Chondrocyte (in vitro differentiated cells): ENCODE results near the gene KRTAP13-2. TPM values are rescaled to one million over a fixed set of nuclear protein-coding genes. Genes with fewer than 3 reads are reported as not detected.

ENCODE experiments used
- DNase-seq: peaks from one replicate; pipeline ENCODE4 v3.0.0; 2021; ENCODE audit warnings: mixed read lengths, low spot score
- H3K27ac Mint-ChIP-seq: one replicate; pipeline ENCODE4 v1.8.0; 2021; ENCODE audit warnings: mild to moderate bottlenecking, moderate library complexity, mixed read lengths; ENCODE audit not compliant: unreplicated experiment
- H3K27me3 Mint-ChIP-seq: 2 replicates; pipeline ENCODE4 v1.8.0; 2021; ENCODE audit warnings: low read depth, mixed read lengths
- H3K36me3 Mint-ChIP-seq: 2 replicates; pipeline ENCODE4 v1.8.0; 2021; ENCODE audit warnings: low read depth, mixed read lengths
- H3K4me1 Mint-ChIP-seq: 2 replicates; pipeline ENCODE4 v1.8.0; 2021; ENCODE audit warnings: low read depth, mild to moderate bottlenecking, mixed read lengths
- H3K4me3 Mint-ChIP-seq: one replicate; pipeline ENCODE4 v1.8.0; 2021; ENCODE audit warnings: mild to moderate bottlenecking, moderate library complexity, mixed read lengths; ENCODE audit not compliant: unreplicated experiment
- H3K9me3 Mint-ChIP-seq: 2 replicates; pipeline ENCODE4 v1.8.0; 2021; ENCODE audit warnings: low read depth, mixed read lengths
- CTCF ChIP-seq: fragments of 200-600 bp; sonication (generic); IDR thresholded peaks from 2 replicates; pipeline ENCODE4 v1.5.0; 2021; ENCODE audit warnings: antibody characterized with exemption, mild to moderate bottlenecking, moderate library complexity
- total RNA-seq: library from RNA; stranded (reverse); gene quantifications from 3 replicates; pipeline ENCODE4 v1.2.1, GENCODE V29; 2021

Gene KRTAP13-2
- total RNA-seq, 1 donor from 2014 or later = not detected

DNA sequence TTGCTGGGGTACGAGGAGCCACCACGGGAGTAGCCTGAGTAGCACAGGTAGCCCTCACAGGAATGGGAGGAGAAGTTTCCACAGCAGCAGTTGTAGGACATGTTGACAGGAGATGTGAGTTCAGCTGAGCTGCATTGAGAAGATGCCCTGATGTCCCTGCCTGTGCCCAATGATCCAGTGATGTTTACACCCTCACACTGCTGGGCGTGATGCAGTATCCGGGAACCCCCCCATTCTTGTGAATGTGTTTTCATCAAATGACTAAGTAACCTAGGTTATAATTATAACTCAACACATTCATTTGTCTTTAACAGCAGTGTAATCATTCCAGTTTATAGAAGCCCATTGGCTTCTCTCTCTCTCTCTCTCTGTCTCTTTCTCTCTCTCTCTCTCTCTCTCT, 23.6 kb downstream of the KRTAP13-2 start, which contains the start of gene KRTAP23-1:
TSS of gene KRTAP23-1 (minus strand) at position 101 of the 400 bp plus-strand sequence. CDS start at position 101, 0 bp downstream.
- Mint-ChIP-seq H3K9me3 (peaks cover 5% of the 10 kb centered on the region), H3K4me1 (peaks cover 4% of the 10 kb centered on the region), H3K27me3 (no peaks in the 10 kb centered on the region), H3K27ac (peak within 1 kb of the TSS; percentile 45), H3K36me3 (no peaks in the 10 kb centered on the region), H3K4me3 (no peak within 1 kb of the TSS)
- no peak for DNase-seq
- no peak for TF ChIP-seq CTCF

DNA sequence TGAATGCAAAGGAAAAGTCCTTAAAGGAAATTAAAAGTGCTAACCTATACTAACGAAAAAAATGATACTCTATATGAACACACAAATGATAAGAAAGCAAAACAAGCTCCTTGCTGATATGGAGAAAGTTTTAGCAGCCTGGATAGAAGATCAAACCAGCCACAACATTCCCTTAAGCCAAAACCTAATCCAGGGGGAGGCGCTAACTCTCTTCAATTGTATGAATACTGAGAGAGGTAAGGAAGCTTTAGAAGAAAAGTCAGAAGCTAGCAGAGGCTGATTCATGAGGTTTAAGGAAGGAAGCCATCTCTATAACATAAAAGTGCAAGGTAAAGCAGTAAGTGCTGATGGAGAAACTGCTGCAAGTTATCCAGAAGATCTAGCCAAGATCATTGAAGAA, 27.1 kb downstream of the KRTAP13-2 start:
- H3K27me3 Mint-ChIP-seq = no peaks in the 10 kb centered on the region
- no peak for DNase-seq
- no peak for TF ChIP-seq CTCF
- H3K4me3 Mint-ChIP-seq = no peak overlapping the region
- H3K36me3 Mint-ChIP-seq = no peaks in the 10 kb centered on the region
- H3K4me1 Mint-ChIP-seq = peaks cover 4% of the 10 kb centered on the region
- H3K27ac Mint-ChIP-seq = no peak overlapping the region
- H3K9me3 Mint-ChIP-seq = peaks cover 5% of the 10 kb centered on the region

DNA sequence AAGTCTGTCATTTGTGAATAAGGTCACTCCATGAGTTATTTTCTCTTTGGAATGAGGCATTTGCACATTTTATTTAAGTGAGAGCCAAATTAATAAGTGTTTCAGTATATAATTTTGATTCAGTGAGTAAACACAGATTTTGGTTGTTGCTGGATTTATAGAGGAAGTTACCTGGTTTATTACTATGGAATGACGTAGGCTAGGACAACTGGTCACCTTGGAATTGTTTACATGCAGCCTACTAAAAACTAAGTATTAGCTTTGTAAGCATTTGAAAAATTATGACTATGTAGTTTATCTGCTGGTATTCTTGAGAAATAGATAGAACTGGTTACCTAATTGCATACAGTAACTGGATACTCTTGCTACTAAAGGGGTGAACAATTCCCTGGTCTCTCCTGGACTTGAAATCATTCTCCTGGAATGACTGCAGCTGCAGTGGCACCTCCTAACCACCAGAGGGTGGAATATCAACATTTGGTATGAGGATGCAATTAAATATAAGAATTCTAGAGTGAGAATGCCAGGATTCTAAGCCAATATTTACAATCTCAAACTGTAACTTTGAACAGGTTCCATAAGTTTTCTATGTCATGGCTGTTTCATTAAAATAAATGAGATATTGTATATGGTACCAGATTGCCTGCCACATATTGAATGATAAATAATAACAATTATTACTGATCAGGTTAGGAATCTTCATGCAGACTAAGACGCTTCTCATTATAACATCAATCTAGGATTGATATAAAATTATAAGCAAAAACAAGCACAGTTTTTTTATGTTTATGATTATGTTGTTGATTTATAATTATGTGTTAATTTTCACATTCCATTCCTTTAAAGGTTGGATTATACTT, 31.1 kb downstream of the KRTAP13-2 start:
- H3K4me3 Mint-ChIP-seq = no peak overlapping the region
- H3K27ac Mint-ChIP-seq = no peak overlapping the region
- peaks cover 3% of the 10 kb centered on the region for H3K9me3 Mint-ChIP-seq
- no peaks in the 10 kb centered on the region for H3K27me3 Mint-ChIP-seq
- peaks cover 22% of the 10 kb centered on the region for H3K4me1 Mint-ChIP-seq
- no peak for DNase-seq
- H3K36me3 Mint-ChIP-seq = no peaks in the 10 kb centered on the region
- TF ChIP-seq CTCF = peak; percentile 90

DNA sequence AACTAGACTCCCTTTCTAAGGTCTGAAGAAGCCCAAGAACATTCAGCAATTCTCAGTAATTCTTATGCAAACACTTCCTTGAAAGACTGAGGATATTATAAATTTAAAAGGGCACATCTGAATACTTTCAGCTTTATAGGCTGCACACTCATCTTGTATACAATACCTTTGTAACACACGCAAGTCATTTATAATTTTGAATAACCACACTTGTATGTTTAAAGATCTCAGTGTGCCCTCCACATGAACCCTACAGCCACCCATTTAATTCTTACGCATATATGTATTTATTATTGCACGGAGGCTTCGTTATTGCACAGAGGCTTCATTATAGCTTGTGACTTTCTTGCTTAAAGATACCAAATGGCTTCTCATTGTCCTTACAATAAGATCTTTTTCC, 33.4 kb downstream of the KRTAP13-2 start:
- Mint-ChIP-seq H3K4me3 (no peak overlapping the region), H3K9me3 (no peaks in the 10 kb centered on the region), H3K36me3 (no peaks in the 10 kb centered on the region), H3K27ac (no peak overlapping the region), H3K27me3 (no peaks in the 10 kb centered on the region), H3K4me1 (peaks cover 32% of the 10 kb centered on the region)
- no peak for TF ChIP-seq CTCF
- DNase-seq = no peak

DNA sequence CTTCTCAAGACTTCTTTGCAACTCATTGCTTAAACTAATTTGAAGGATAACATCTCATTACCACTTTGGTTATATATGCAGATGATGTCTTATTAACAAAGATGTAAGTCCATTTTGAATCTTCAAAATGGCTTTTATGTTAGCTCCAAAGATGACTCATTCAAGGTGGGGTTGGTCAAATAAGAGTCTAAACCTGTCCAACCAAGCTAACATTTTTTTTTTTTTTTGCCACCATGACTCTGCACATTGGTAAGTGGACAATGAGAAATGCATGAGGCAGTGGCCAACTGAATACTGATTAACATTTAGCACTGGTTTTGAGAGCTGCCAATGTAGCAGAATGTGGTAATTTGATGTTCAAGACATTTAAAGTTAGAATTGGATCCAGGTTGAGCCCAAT, 34.3 kb downstream of the KRTAP13-2 start:
- no peak for DNase-seq
- Mint-ChIP-seq H3K36me3 (no peaks in the 10 kb centered on the region), H3K4me1 (peaks cover 41% of the 10 kb centered on the region), H3K27me3 (no peaks in the 10 kb centered on the region), H3K27ac (no peak overlapping the region), H3K4me3 (no peak overlapping the region), H3K9me3 (no peaks in the 10 kb centered on the region)
- TF ChIP-seq CTCF = no peak
